ENCODE results near the gene CCND1.

GRCh38 chr11:69613594-69613993 is 27.4 kb upstream of the CCND1 start:
- TF ChIP-seq CTCF (conservative IDR thresholded peaks at IDR 0.05 in 1 of 2, IDR thresholded peaks at IDR 0.05 in 1 of 2; ENCODE audit: low read depth in 1 of 2, low read length in 2 of 2), result no peak
- TF ChIP-seq EZH2 (IDR thresholded peaks at IDR 0.05; ENCODE audit: low read length, missing control alignments), result no peak
